ENCODE measurements around the gene LRP2.

DNA sequence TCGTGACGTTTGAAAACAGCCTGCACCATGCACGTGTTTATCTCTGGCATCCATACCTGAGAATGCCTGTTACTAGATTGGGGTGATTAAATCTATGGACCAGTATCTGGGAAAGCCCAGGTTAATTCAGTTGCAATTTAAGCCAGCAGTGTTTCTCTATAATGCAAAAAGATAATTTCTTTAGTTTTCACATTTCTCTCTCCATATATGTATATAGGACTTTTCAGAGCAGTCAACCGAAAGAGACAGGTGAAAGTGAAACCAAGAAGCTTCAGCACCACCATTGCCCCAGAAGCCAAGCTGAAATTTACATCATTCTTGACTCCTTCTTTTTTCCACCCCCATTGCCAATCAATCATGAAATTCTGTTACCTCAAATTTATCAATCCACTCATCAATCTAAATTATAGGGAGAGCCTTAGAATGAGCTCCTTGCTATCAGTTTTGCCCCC is 2.7 kb upstream of the LRP2 start:
- TF ChIP-seq, protein P1, sequence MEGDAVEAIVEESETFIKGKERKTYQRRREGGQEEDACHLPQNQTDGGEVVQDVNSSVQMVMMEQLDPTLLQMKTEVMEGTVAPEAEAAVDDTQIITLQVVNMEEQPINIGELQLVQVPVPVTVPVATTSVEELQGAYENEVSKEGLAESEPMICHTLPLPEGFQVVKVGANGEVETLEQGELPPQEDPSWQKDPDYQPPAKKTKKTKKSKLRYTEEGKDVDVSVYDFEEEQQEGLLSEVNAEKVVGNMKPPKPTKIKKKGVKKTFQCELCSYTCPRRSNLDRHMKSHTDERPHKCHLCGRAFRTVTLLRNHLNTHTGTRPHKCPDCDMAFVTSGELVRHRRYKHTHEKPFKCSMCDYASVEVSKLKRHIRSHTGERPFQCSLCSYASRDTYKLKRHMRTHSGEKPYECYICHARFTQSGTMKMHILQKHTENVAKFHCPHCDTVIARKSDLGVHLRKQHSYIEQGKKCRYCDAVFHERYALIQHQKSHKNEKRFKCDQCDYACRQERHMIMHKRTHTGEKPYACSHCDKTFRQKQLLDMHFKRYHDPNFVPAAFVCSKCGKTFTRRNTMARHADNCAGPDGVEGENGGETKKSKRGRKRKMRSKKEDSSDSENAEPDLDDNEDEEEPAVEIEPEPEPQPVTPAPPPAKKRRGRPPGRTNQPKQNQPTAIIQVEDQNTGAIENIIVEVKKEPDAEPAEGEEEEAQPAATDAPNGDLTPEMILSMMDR (IDR thresholded peaks at IDR 0.05), result no peak
- TF ChIP-seq TEAD4 (IDR thresholded peaks at IDR 0.05; ENCODE audit: borderline replicate concordance, insufficient read depth), result no peak
- TF ChIP-seq, protein P2, sequence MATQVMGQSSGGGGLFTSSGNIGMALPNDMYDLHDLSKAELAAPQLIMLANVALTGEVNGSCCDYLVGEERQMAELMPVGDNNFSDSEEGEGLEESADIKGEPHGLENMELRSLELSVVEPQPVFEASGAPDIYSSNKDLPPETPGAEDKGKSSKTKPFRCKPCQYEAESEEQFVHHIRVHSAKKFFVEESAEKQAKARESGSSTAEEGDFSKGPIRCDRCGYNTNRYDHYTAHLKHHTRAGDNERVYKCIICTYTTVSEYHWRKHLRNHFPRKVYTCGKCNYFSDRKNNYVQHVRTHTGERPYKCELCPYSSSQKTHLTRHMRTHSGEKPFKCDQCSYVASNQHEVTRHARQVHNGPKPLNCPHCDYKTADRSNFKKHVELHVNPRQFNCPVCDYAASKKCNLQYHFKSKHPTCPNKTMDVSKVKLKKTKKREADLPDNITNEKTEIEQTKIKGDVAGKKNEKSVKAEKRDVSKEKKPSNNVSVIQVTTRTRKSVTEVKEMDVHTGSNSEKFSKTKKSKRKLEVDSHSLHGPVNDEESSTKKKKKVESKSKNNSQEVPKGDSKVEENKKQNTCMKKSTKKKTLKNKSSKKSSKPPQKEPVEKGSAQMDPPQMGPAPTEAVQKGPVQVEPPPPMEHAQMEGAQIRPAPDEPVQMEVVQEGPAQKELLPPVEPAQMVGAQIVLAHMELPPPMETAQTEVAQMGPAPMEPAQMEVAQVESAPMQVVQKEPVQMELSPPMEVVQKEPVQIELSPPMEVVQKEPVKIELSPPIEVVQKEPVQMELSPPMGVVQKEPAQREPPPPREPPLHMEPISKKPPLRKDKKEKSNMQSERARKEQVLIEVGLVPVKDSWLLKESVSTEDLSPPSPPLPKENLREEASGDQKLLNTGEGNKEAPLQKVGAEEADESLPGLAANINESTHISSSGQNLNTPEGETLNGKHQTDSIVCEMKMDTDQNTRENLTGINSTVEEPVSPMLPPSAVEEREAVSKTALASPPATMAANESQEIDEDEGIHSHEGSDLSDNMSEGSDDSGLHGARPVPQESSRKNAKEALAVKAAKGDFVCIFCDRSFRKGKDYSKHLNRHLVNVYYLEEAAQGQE (IDR thresholded peaks at IDR 0.05; ENCODE audit: low read depth, low read length), result no peak
- TF ChIP-seq JUND (IDR thresholded peaks at IDR 0.05), result no peak
- TF ChIP-seq, protein P3, sequence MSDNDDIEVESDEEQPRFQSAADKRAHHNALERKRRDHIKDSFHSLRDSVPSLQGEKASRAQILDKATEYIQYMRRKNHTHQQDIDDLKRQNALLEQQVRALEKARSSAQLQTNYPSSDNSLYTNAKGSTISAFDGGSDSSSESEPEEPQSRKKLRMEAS (IDR thresholded peaks at IDR 0.05; ENCODE audit: low read depth), result no peak
- no peak for TF ChIP-seq TAF1 (IDR thresholded peaks at IDR 0.05; ENCODE audit: borderline replicate concordance, low read depth, low read length)
- no peak for TF ChIP-seq CHD2 (IDR thresholded peaks at IDR 0.05; ENCODE audit: low read length, partially characterized antibody)
- TF ChIP-seq, protein P4, sequence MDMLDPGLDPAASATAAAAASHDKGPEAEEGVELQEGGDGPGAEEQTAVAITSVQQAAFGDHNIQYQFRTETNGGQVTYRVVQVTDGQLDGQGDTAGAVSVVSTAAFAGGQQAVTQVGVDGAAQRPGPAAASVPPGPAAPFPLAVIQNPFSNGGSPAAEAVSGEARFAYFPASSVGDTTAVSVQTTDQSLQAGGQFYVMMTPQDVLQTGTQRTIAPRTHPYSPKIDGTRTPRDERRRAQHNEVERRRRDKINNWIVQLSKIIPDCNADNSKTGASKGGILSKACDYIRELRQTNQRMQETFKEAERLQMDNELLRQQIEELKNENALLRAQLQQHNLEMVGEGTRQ (IDR thresholded peaks at IDR 0.05; ENCODE audit: borderline replicate concordance, low read depth, low read length), result no peak
- no peak for TF ChIP-seq YY1 (IDR thresholded peaks at IDR 0.05; ENCODE audit: low read depth)
- TF ChIP-seq SIN3A (IDR thresholded peaks at IDR 0.05; ENCODE audit: borderline replicate concordance, low read depth, low read length), result no peak
- TF ChIP-seq POLR2AphosphoS5 (IDR thresholded peaks at IDR 0.05; ENCODE audit: low read depth, low read length), result no peak
- TF ChIP-seq, protein P5, sequence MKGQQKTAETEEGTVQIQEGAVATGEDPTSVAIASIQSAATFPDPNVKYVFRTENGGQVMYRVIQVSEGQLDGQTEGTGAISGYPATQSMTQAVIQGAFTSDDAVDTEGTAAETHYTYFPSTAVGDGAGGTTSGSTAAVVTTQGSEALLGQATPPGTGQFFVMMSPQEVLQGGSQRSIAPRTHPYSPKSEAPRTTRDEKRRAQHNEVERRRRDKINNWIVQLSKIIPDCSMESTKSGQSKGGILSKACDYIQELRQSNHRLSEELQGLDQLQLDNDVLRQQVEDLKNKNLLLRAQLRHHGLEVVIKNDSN (IDR thresholded peaks at IDR 0.05; ENCODE audit: borderline replicate concordance, low read depth), result no peak
